SJCRH30 (cell line): ENCODE data around the gene SGF29. TPM values are rescaled to one million over a fixed set of nuclear protein-coding genes. Genes with fewer than 3 reads are reported as not detected.
A peak's percentile ranks its signal among the peaks of the same experiment; 100 is the strongest.

Experiments
- DNase-seq, 2 experiments: peaks; one replicate each; pipeline ENCODE4 v3.0.0-alpha.2; 2015 to 2020
- H3K27ac ChIP-seq: fragments of 250-450 bp; sonication (Bioruptor Pico); 2 replicates; pipeline ENCODE4 v1.5.1; 2020; ENCODE audit warnings: mild to moderate bottlenecking, moderate library complexity
- H3K27me3 ChIP-seq: fragments of 250-450 bp; sonication (Bioruptor Pico); 2 replicates; pipeline ENCODE4 v1.5.1; 2020; ENCODE audit warnings: mild to moderate bottlenecking, moderate library complexity
- H3K36me3 ChIP-seq: fragments of 250-450 bp; sonication (Bioruptor Pico); 2 replicates; pipeline ENCODE4 v1.5.1; 2020; ENCODE audit warnings: mild to moderate bottlenecking, moderate library complexity
- H3K4me1 ChIP-seq: fragments of 250-450 bp; sonication (Bioruptor Pico); 2 replicates; pipeline ENCODE4 v1.5.1; 2020; ENCODE audit warnings: mild to moderate bottlenecking, moderate library complexity
- H3K4me3 ChIP-seq: fragments of 250-450 bp; sonication (Bioruptor Pico); 2 replicates; pipeline ENCODE4 v1.5.1; 2020; ENCODE audit warnings: mild to moderate bottlenecking, moderate library complexity
- H3K9me3 ChIP-seq: fragments of 250-450 bp; sonication (Bioruptor Pico); replicated peaks from 2 replicates; pipeline ENCODE4 v1.5.1; 2020; ENCODE audit warnings: mild to moderate bottlenecking, moderate library complexity
- total RNA-seq: library from RNA; depleted of rRNA; stranded (reverse); fragments of >200 nt; shearing (Covaris generic); gene quantifications from 2 replicates; pipeline ENCODE4 v1.2.3, GENCODE V29; 2014; rRNA removed

SGF29 gene
- total RNA-seq = 13.1 and 14.4 TPM in 2 replicates

GRCh38 chr16:28553776-28554633 lies at the start of gene SGF29:
Gene SGF29 (plus strand): TSS chr16:28553920. CDS start chr16:28581070, 27,150 bp downstream.
- DNase-seq = peak; percentile 86 to 93
- Histone ChIP-seq H3K9me3 (no peaks in the 10 kb centered on the region), H3K36me3 (peaks cover 4% of the 10 kb centered on the region; the same call in 1 of the 2 replicates), H3K27me3 (no peaks in the 10 kb centered on the region), H3K4me3 (peak within 1 kb of the TSS; percentile 95), H3K4me1 (no peaks in the 10 kb centered on the region; the same call in 1 of the 2 replicates), H3K27ac (peak within 1 kb of the TSS; percentile 94)

- Histone ChIP-seq H3K4me3 (no peak overlapping the region), H3K9me3 (no peaks in the 10 kb centered on the region), H3K4me1 (no peaks in the 10 kb centered on the region), H3K36me3 (no peaks in the 10 kb centered on the region), H3K27me3 (no peaks in the 10 kb centered on the region), H3K27ac (no peak overlapping the region)
- no peak for DNase-seq
Measured at GRCh38 chr16:28504707-28505404, 48.9 kb upstream of the SGF29 start.

- H3K4me1 ChIP-seq = no peaks in the 10 kb centered on the region
- no peaks in the 10 kb centered on the region for H3K27me3 ChIP-seq
- no peaks in the 10 kb centered on the region for H3K36me3 ChIP-seq
- no peaks in the 10 kb centered on the region for H3K9me3 ChIP-seq
- DNase-seq = no peak
- no peak overlapping the region for H3K27ac ChIP-seq
- no peak overlapping the region for H3K4me3 ChIP-seq
Measured at GRCh38 chr16:28505489-28506137, 48.1 kb upstream of the SGF29 start.

DNA sequence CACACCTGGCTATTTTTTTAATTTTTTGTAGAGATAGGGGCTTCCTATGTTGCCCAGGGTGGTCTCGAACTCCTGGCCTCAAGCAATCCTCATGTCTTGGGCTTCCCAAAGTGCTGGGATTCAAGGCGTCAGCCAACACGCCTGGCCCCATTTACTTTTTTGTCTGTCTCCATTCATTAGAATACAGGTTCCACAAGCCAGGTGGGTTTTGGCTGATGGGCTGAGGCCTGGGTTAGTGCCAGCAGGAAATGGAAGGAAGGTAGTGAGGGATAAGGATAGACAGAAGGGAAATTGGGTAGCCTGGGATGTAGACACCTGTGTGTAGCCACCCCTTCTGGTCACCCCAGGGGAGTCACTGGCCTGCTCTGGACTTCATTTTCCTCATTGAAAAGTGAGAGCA lies 42.7 kb upstream of the SGF29 start:
- no peak overlapping the region for H3K4me3 ChIP-seq
- no peaks in the 10 kb centered on the region for H3K36me3 ChIP-seq
- no peaks in the 10 kb centered on the region for H3K27me3 ChIP-seq
- no peak for DNase-seq
- H3K27ac ChIP-seq = no peak overlapping the region
- no peaks in the 10 kb centered on the region for H3K9me3 ChIP-seq
- H3K4me1 ChIP-seq = no peaks in the 10 kb centered on the region

- Histone ChIP-seq H3K4me1 (no peaks in the 10 kb centered on the region), H3K36me3 (no peaks in the 10 kb centered on the region), H3K4me3 (no peak overlapping the region), H3K27me3 (no peaks in the 10 kb centered on the region), H3K27ac (no peak overlapping the region), H3K9me3 (no peaks in the 10 kb centered on the region)
- DNase-seq = no peak
Measured at GRCh38 chr16:28511801-28512789, 41.6 kb upstream of the SGF29 start.

- no peaks in the 10 kb centered on the region for H3K27me3 ChIP-seq
- no peak overlapping the region for H3K27ac ChIP-seq
- no peaks in the 10 kb centered on the region for H3K36me3 ChIP-seq
- H3K9me3 ChIP-seq = no peaks in the 10 kb centered on the region
- no peak overlapping the region for H3K4me3 ChIP-seq
- no peaks in the 10 kb centered on the region for H3K4me1 ChIP-seq
- no peak for DNase-seq
Measured at GRCh38 chr16:28513484-28514181, 40.1 kb upstream of the SGF29 start.

DNA sequence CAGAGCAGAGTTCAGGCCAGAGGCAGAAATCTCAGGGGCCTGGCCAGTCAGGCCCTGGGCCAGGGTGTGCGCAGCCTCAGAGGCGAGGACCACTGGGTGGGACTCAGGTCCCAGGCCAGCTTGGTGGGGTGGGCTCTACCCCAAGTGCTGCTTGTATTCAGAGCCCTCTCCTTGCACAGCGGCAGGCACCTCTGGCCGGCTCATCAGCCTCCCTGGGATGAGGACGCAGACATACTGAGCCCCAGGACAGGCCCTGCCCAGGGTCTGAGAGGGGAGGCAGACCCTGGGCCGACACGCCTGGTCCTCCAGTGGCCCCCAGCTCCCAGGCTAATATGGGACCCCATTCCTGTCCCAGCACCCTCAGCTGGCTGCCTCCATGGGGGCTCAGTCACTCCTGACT lies 39.5 kb upstream of the SGF29 start:
- Histone ChIP-seq H3K4me3 (no peak overlapping the region), H3K27ac (no peak overlapping the region), H3K27me3 (no peaks in the 10 kb centered on the region), H3K9me3 (no peaks in the 10 kb centered on the region), H3K4me1 (no peaks in the 10 kb centered on the region), H3K36me3 (no peaks in the 10 kb centered on the region)
- no peak for DNase-seq

DNA sequence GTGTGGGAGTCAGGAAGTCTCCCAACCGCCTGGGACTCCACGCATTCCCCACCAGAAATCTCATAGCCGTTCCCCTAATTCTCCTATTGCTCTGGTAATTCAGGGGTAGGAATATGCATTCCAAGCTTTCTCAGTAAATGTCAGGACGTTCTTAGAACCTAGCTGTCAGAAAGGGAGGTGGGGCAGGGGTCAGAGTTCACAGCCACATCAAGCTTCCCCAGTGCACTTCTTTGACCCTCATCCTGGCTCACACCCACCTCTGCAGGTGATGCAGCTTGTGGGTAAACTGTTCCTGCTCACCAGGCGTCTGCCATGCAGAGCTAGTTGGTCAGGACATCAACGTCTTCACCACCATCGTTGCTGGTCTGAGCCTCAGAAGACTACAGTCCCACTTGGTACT lies 33.0 kb upstream of the SGF29 start:
- Histone ChIP-seq H3K36me3 (no peaks in the 10 kb centered on the region), H3K4me1 (no peaks in the 10 kb centered on the region), H3K27me3 (no peaks in the 10 kb centered on the region), H3K27ac (no peak overlapping the region), H3K4me3 (no peak overlapping the region), H3K9me3 (no peaks in the 10 kb centered on the region)
- no peak for DNase-seq

DNA sequence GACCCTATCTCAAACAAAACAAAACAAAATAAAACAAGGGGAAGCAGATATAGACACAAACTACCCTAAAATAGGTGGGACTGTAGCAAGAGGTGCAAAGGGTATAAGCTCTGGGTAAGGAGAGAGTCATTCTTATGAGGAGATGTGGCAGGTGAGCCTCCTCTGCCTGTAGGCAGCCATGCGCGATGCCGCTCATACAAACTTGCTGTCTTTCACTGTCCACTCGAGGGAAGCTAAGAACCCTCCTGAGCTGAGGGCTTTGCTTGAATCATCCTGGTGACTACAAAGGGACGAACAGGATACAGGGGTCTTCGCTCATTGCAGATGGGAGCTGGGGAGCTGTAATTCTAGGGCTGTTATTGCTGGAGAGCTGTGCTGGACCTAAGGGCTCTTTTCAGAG lies 32.3 kb upstream of the SGF29 start:
- no peak overlapping the region for H3K27ac ChIP-seq
- no peaks in the 10 kb centered on the region for H3K9me3 ChIP-seq
- DNase-seq = no peak
- H3K27me3 ChIP-seq = no peaks in the 10 kb centered on the region
- no peaks in the 10 kb centered on the region for H3K36me3 ChIP-seq
- no peak overlapping the region for H3K4me3 ChIP-seq
- H3K4me1 ChIP-seq = no peaks in the 10 kb centered on the region

DNA sequence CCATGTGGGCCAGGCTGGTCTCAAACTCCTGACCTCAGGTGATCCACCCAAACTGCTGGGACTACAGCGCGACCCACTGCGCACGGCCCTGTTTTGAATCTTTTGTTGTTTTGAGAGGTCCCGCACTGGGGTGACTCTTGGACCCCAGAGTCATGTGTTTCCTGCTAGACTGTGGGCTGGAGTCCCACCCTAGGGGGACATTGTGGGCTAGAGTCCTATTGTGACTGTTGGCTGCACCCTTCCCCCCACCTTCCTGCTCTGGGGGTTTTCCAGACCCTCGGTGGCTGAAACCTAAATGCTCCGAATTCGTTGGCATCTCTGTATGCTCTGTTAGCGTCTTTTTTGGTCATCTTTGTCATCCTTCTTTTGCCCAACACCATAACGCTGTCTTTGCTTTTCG lies 30.9 kb upstream of the SGF29 start:
- DNase-seq = no peak
- Histone ChIP-seq H3K4me3 (no peak overlapping the region), H3K36me3 (no peaks in the 10 kb centered on the region), H3K9me3 (no peaks in the 10 kb centered on the region), H3K4me1 (no peaks in the 10 kb centered on the region), H3K27ac (no peak overlapping the region), H3K27me3 (no peaks in the 10 kb centered on the region)

DNA sequence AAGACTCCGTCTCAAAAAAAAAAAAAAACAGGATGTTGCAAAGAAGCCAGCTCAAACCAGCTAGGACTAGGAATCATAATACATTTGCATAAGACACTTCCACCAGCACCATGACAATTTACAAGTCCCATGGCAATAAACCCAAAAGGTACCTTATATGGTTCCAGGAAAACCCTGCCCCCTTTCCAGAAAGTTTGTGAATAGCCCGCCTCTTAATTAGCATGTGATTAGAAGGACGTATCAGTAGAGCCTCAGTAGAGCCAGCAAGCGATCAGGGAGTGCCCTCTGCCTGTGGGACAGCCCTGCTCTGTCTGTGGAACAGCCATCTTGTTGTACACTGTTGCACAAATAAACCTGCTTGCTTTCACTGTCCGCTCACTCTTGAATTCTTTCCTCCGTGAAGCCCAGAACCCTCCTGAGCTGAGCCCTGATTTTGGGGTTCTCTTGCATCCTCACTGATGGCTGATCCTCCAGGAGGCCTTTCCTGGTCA lies 29.0 kb upstream of the SGF29 start:
- H3K36me3 ChIP-seq = no peaks in the 10 kb centered on the region
- H3K27me3 ChIP-seq = no peaks in the 10 kb centered on the region
- no peak overlapping the region for H3K4me3 ChIP-seq
- H3K27ac ChIP-seq = no peak overlapping the region
- H3K4me1 ChIP-seq = no peaks in the 10 kb centered on the region
- H3K9me3 ChIP-seq = no peaks in the 10 kb centered on the region
- no peak for DNase-seq

DNA sequence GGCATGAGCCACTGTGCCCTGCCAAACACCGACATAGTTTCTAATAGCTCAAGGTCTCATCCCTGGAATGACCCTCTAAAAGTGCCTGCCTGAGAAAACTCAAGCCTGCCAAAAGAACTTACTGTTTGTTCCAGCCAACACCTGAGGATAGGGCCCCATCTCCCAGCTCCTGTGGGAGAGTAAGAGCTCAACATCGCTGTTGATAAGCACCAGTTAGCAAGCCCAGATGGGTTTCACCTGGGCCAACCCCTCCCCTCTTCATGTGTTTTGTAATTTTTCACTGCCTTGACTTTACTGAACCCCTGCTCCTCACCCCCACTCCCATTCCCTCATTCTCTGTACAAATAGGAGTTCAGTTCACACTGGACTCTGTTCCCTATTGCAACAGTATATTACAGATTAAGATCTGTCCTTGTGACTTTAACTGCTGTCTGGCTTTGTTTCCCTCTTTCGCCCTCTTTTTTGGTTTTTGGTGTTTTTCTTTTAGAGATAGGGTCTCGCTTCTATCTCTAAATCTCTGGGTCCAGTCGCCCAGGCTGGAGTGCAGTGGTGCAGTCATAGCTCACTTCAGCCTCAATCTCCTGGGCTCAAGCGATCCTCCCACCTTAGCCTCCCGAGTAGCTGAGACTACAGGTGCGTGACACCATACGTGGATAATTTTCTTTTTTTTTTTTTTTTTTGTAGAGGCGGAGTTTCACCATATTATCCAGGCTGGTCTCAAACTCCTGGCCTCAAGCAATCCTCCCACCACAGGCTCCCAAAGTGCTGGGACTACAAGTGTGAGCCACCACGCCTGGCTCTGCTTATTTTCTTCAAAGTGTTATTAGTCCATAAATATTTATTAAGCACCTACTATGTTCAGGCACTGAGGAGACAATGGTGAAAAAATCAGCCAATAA lies 27.3 kb upstream of the SGF29 start:
- no peaks in the 10 kb centered on the region for H3K4me1 ChIP-seq

More for the DNA sequence above, 27.3 kb upstream of the SGF29 start:
- Histone ChIP-seq H3K27ac (no peak overlapping the region), H3K27me3 (no peaks in the 10 kb centered on the region), H3K4me3 (no peak overlapping the region), H3K9me3 (no peaks in the 10 kb centered on the region), H3K36me3 (no peaks in the 10 kb centered on the region)
- DNase-seq = no peak
